ENCODE measurements around the gene MPIG6B. TPM values are rescaled to one million over a fixed set of nuclear protein-coding genes. Genes with fewer than 3 reads are reported as not detected.

MPIG6B gene
- polyA plus RNA-seq, 1 donor (not counting 4 experiments of a cell fraction or from before 2014, with no cell fraction given) = 0.10 TPM

- Histone ChIP-seq H3K9ac (ENCODE audit: control insufficient read depth, extremely low read depth, insufficient read depth, low read length) (no peak overlapping the region), H3K36me3 (ENCODE audit: control insufficient read depth in 2 of 2, extremely low read depth in 1 of 2, insufficient read depth in 2 of 2, low read length in 2 of 2) (no peaks in the 10 kb centered on the region), H3K27me3 (ENCODE audit: control insufficient read depth, extremely low read depth, insufficient read depth, low read length) (no peaks in the 10 kb centered on the region), H3K9me1 (ENCODE audit: control insufficient read depth, extremely low read depth, insufficient read depth, low read length) (no peaks in the 10 kb centered on the region), H3K4me3 (ENCODE audit: control insufficient read depth in 2 of 3, extremely low read depth in 1 of 3, insufficient read depth in 2 of 3, low read depth in 1 of 3, low read length in 3 of 3) (no peak overlapping the region), H3K9me3 (ENCODE audit: control insufficient read depth, low read depth, low read length) (no peaks in the 10 kb centered on the region), H4K20me1 (ENCODE audit: control insufficient read depth, extremely low read depth, insufficient read depth, low read length) (no peaks in the 10 kb centered on the region), H2AFZ (ENCODE audit: control insufficient read depth, low read length) (peak overlapping the region; percentile 62), H3K4me2 (ENCODE audit: control insufficient read depth, extremely low read depth, insufficient read depth, low read depth, low read length) (peak overlapping the region; percentile 69), H3K27ac (ENCODE audit: control insufficient read depth, insufficient read depth, low read length) (no peak overlapping the region), H3K79me2 (ENCODE audit: control insufficient read depth, insufficient read depth, low read length) (no peaks in the 10 kb centered on the region), H3K4me1 (ENCODE audit: control insufficient read depth, extremely low read depth, insufficient read depth, low read length) (peaks cover 20% of the 10 kb centered on the region)
- no peak for TF ChIP-seq CTCF (optimal IDR thresholded peaks at IDR 0.05 in 1 of 3, IDR thresholded peaks at IDR 0.05 in 1 of 3, conservative IDR thresholded peaks at IDR 0.05 in 1 of 3; ENCODE audit: extremely low read depth in 1 of 3, insufficient read depth in 2 of 3, low read length in 3 of 3)
- TF ChIP-seq EZH2 (IDR thresholded peaks at IDR 0.05; ENCODE audit: low read length) = no peak
- FAIRE-seq = no peak
- DNase-seq (ENCODE audit: low read depth, low spot score) = no peak
- dilution Hi-C loops (cut with MboI; ENCODE audit: extremely low pct_ligation_motif_present, low sequenced_read_pairs) = no loop called here
Measured at GRCh38 chr6:31710523-31711219, 12.5 kb upstream of the MPIG6B start.

GRCh38 chr6:31711233-31711632 lies 11.9 kb upstream of the MPIG6B start:
- dilution Hi-C loops (cut with MboI; ENCODE audit: extremely low pct_ligation_motif_present, low sequenced_read_pairs) = no loop called here
- Histone ChIP-seq H4K20me1 (ENCODE audit: control insufficient read depth, extremely low read depth, insufficient read depth, low read length) (no peaks in the 10 kb centered on the region), H3K4me2 (ENCODE audit: control insufficient read depth, extremely low read depth, insufficient read depth, low read depth, low read length) (peak overlapping the region; percentile 69), H3K9me3 (ENCODE audit: control insufficient read depth, low read depth, low read length) (no peaks in the 10 kb centered on the region), H3K9me1 (ENCODE audit: control insufficient read depth, extremely low read depth, insufficient read depth, low read length) (no peaks in the 10 kb centered on the region), H3K27ac (ENCODE audit: control insufficient read depth, insufficient read depth, low read length) (no peak overlapping the region), H3K4me3 (ENCODE audit: control insufficient read depth in 2 of 3, extremely low read depth in 1 of 3, insufficient read depth in 2 of 3, low read depth in 1 of 3, low read length in 3 of 3) (peak overlapping the region in 1 of 3 experiments; percentile 7), H3K4me1 (ENCODE audit: control insufficient read depth, extremely low read depth, insufficient read depth, low read length) (peaks cover 20% of the 10 kb centered on the region), H3K9ac (ENCODE audit: control insufficient read depth, extremely low read depth, insufficient read depth, low read length) (no peak overlapping the region), H3K36me3 (ENCODE audit: control insufficient read depth in 2 of 2, extremely low read depth in 1 of 2, insufficient read depth in 2 of 2, low read length in 2 of 2) (no peaks in the 10 kb centered on the region), H3K79me2 (ENCODE audit: control insufficient read depth, insufficient read depth, low read length) (no peaks in the 10 kb centered on the region), H3K27me3 (ENCODE audit: control insufficient read depth, extremely low read depth, insufficient read depth, low read length) (no peaks in the 10 kb centered on the region), H2AFZ (ENCODE audit: control insufficient read depth, low read length) (peak overlapping the region; percentile 62)
- peak; percentile 69 for FAIRE-seq
- no peak for TF ChIP-seq CTCF (optimal IDR thresholded peaks at IDR 0.05 in 1 of 3, IDR thresholded peaks at IDR 0.05 in 1 of 3, conservative IDR thresholded peaks at IDR 0.05 in 1 of 3; ENCODE audit: extremely low read depth in 1 of 3, insufficient read depth in 2 of 3, low read length in 3 of 3)
- no peak for TF ChIP-seq EZH2 (IDR thresholded peaks at IDR 0.05; ENCODE audit: low read length)
- DNase-seq (ENCODE audit: low read depth, low spot score) = no peak

All from keratinocyte (primary cell).